ENCODE data around the gene TAGLN3.

The TAGLN3 gene

GRCh38 chr3:111978583-111979433 lies 19.9 kb upstream of the TAGLN3 start, which contains the start of gene ABHD10:
TSS of gene ABHD10 (plus strand) at chr3:111979026. CDS start at chr3:111979062, 36 bp downstream.
- DNase-seq: peak; percentile 96 to 97

GRCh38 chr3:111979434-111980038 lies 19.2 kb upstream of the TAGLN3 start:
- DNase-seq: no peak

- no peak for DNase-seq
These were observed 17.8 kb upstream of the TAGLN3 start for GRCh38 chr3:111980716-111981456.

GRCh38 chr3:111981457-111981763 lies 17.3 kb upstream of the TAGLN3 start:
- no peak for DNase-seq

GRCh38 chr3:111984636-111985298 lies 14.0 kb upstream of the TAGLN3 start:
- no peak for DNase-seq

- DNase-seq: no peak
These were observed 11.9 kb upstream of the TAGLN3 start for GRCh38 chr3:111986800-111987199.

GRCh38 chr3:111989061-111989678 lies 9.6 kb upstream of the TAGLN3 start:
- peak in 1 of 2 donors; percentile 54 for DNase-seq

- no peak for DNase-seq
These were observed 5.7 kb upstream of the TAGLN3 start for GRCh38 chr3:111993038-111993437.

- no peak for DNase-seq
These were observed 982 bp downstream of the TAGLN3 start for GRCh38 chr3:111999484-112000324.

GRCh38 chr3:112000367-112000771 lies 1.6 kb downstream of the TAGLN3 start:
- no peak for DNase-seq

GRCh38 chr3:112000966-112001365 lies 2.2 kb downstream of the TAGLN3 start:
- no peak for DNase-seq

GRCh38 chr3:112001526-112001925 lies 2.8 kb downstream of the TAGLN3 start:
- DNase-seq: no peak

- DNase-seq: no peak
These were observed 3.6 kb downstream of the TAGLN3 start for GRCh38 chr3:112002096-112002971.

- DNase-seq: no peak
These were observed 4.8 kb downstream of the TAGLN3 start for GRCh38 chr3:112003321-112004080.

- DNase-seq: no peak
These were observed 5.5 kb downstream of the TAGLN3 start for GRCh38 chr3:112004187-112004586.

- no peak for DNase-seq
These were observed 5.9 kb downstream of the TAGLN3 start for GRCh38 chr3:112004669-112005068.

- no peak for DNase-seq
These were observed 6.5 kb downstream of the TAGLN3 start for GRCh38 chr3:112005091-112005672.

- DNase-seq: no peak
These were observed 8.9 kb downstream of the TAGLN3 start for GRCh38 chr3:112007633-112008032.

- no peak for DNase-seq
These were observed 10.9 kb downstream of the TAGLN3 start for GRCh38 chr3:112009670-112010069.

- DNase-seq: no peak
These were observed 11.9 kb downstream of the TAGLN3 start for GRCh38 chr3:112010636-112011035.

Data from CD4-positive, alpha-beta T cell treated with Interleukin-1 beta for 1 hour (primary cell).